Hepatocyte (in vitro differentiated cells): ENCODE results near the gene RGL3.

ENCODE experiments used
- EZH2 ChIP-seq: fragments of 200-600 bp; sonication (generic); IDR thresholded peaks from 2 replicates; pipeline ENCODE4 v1.6.1; 2016; ENCODE audit warnings: antibody characterized with exemption, mild to moderate bottlenecking, borderline replicate concordance
- EZH2phosphoT487 ChIP-seq: fragments of 200-600 bp; sonication (generic); IDR thresholded peaks from one replicate; pipeline ENCODE4 v1.6.1; 2018; ENCODE audit warnings: antibody characterized with exemption, mild to moderate bottlenecking, low read depth, moderate library complexity; ENCODE audit not compliant: unreplicated experiment, severe bottlenecking
- TF ChIP-seq, protein P1 (sequence below): fragments of 200-600 bp; sonication (generic); IDR thresholded peaks from 2 replicates; pipeline ENCODE4 v1.5.1; 2016; ENCODE audit warnings: antibody characterized with exemption, mild to moderate bottlenecking; ENCODE audit not compliant: poor library complexity

- TF ChIP-seq, protein P1, sequence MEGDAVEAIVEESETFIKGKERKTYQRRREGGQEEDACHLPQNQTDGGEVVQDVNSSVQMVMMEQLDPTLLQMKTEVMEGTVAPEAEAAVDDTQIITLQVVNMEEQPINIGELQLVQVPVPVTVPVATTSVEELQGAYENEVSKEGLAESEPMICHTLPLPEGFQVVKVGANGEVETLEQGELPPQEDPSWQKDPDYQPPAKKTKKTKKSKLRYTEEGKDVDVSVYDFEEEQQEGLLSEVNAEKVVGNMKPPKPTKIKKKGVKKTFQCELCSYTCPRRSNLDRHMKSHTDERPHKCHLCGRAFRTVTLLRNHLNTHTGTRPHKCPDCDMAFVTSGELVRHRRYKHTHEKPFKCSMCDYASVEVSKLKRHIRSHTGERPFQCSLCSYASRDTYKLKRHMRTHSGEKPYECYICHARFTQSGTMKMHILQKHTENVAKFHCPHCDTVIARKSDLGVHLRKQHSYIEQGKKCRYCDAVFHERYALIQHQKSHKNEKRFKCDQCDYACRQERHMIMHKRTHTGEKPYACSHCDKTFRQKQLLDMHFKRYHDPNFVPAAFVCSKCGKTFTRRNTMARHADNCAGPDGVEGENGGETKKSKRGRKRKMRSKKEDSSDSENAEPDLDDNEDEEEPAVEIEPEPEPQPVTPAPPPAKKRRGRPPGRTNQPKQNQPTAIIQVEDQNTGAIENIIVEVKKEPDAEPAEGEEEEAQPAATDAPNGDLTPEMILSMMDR, result no peak
- TF ChIP-seq EZH2phosphoT487 (no peak), EZH2 (no peak)
These were observed 45.5 kb upstream of the RGL3 start for GRCh38 chr19:11464333-11465265.
